ENCODE data around the gene SIAH3. TPM values are rescaled to one million over a fixed set of nuclear protein-coding genes. Genes with fewer than 3 reads are reported as not detected.
"Not testable (repeated sequence)": the region's sequence is repeated elsewhere in the genome, so short reads cannot be mapped to it uniquely, and the experiment has no call there.

SIAH3 gene
- polyA plus RNA-seq, 1 donor = 0.19 TPM

GRCh38 chr13:45881353-45881752 lies 29.8 kb upstream of the SIAH3 start:
- Histone ChIP-seq H3K4me3 (ENCODE audit: low read length) (no peak overlapping the region), H3K27ac (ENCODE audit: low read length) (no peak overlapping the region), H3K9me3 (ENCODE audit: control insufficient read depth, low read depth, low read length) (no peaks in the 10 kb centered on the region), H3K27me3 (ENCODE audit: control insufficient read depth, insufficient read depth, low read length) (peaks cover 2% of the 10 kb centered on the region), H3K36me3 (ENCODE audit: control insufficient read depth, insufficient read depth, low read length) (no peaks in the 10 kb centered on the region), H3K4me1 (ENCODE audit: control insufficient read depth, insufficient read depth, low read length) (no peaks in the 10 kb centered on the region)
- 81% methylated on average over 2 of the region's 2 CpGs for WGBS (ENCODE audit: insufficient coverage, low lambda C conversion rate)
- no peak for DNase-seq

- no peak overlapping the region for H3K4me3 ChIP-seq (ENCODE audit: low read length)
- no peak overlapping the region for H3K27ac ChIP-seq (ENCODE audit: low read length)
- no peaks in the 10 kb centered on the region for H3K36me3 ChIP-seq (ENCODE audit: control insufficient read depth, insufficient read depth, low read length)
- H3K4me1 ChIP-seq (ENCODE audit: control insufficient read depth, insufficient read depth, low read length) = no peaks in the 10 kb centered on the region
- H3K27me3 ChIP-seq (ENCODE audit: control insufficient read depth, insufficient read depth, low read length) = peaks cover 2% of the 10 kb centered on the region
- no CpG with 5 or more reads among the region's 2 CpGs for WGBS (ENCODE audit: insufficient coverage, low lambda C conversion rate)
- DNase-seq = no peak
- no peaks in the 10 kb centered on the region for H3K9me3 ChIP-seq (ENCODE audit: control insufficient read depth, low read depth, low read length)
These were observed 28.7 kb upstream of the SIAH3 start for GRCh38 chr13:45880242-45880641.

GRCh38 chr13:45879666-45880065 lies 28.1 kb upstream of the SIAH3 start:
- no peaks in the 10 kb centered on the region for H3K9me3 ChIP-seq (ENCODE audit: control insufficient read depth, low read depth, low read length)
- WGBS (ENCODE audit: insufficient coverage, low lambda C conversion rate) = no CpG with 5 or more reads among the region's 5 CpGs

DNA sequence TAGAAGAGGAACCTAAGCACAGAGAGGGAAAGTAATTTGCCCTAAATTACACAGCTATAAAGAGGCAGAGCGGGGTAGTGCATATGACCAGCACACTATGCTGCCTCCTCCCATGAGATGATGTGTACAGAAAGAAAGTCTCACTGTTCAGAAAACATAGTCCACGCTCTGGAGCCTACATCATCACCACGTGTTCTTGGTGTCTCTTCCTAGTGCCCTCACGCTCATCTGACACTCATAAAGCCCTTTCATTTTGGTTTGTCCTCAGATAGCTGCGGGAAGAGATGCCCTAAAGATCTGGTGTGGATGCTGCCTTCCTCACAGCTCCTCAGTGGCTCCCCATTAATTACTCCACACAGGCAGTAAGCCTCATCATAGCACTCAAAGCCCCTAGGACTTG lies 27.4 kb upstream of the SIAH3 start:
- no peaks in the 10 kb centered on the region for H3K36me3 ChIP-seq (ENCODE audit: control insufficient read depth, insufficient read depth, low read length)

More at GRCh38 chr13:45879666-45880065, 28.1 kb upstream of the SIAH3 start:
- H3K36me3 ChIP-seq (ENCODE audit: control insufficient read depth, insufficient read depth, low read length) = no peaks in the 10 kb centered on the region
- H3K27me3 ChIP-seq (ENCODE audit: control insufficient read depth, insufficient read depth, low read length) = peaks cover 2% of the 10 kb centered on the region
- H3K4me3 ChIP-seq (ENCODE audit: low read length) = no peak overlapping the region
- H3K4me1 ChIP-seq (ENCODE audit: control insufficient read depth, insufficient read depth, low read length) = no peaks in the 10 kb centered on the region
- peak in 1 of 2 donors; percentile 6 for DNase-seq
- no peak overlapping the region for H3K27ac ChIP-seq (ENCODE audit: low read length)

DNA sequence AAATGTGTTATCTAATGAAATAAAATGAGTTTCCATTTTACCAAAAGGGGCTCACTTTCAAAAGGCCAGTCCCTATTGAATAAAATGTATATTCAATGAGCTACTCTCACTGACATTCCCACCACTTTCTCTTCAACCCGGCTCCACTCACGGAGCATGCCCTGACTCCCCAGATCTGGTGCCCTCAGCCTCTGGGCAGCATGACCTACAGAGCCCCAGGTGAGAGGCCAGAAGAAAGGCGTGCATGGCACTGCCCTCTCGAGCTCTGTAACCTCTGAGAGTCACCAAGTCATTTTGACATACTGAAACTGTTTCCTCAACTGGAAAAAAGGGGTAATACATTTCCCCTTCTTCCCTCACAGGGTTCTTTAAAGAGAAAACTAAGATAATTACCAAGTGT lies 25.2 kb upstream of the SIAH3 start:
- no CpG with 5 or more reads among the region's 4 CpGs for WGBS (ENCODE audit: insufficient coverage, low lambda C conversion rate)
- no peak for DNase-seq
- no peaks in the 10 kb centered on the region for H3K4me1 ChIP-seq (ENCODE audit: control insufficient read depth, insufficient read depth, low read length)
- H3K27me3 ChIP-seq (ENCODE audit: control insufficient read depth, insufficient read depth, low read length) = peaks cover 2% of the 10 kb centered on the region
- no peaks in the 10 kb centered on the region for H3K9me3 ChIP-seq (ENCODE audit: control insufficient read depth, low read depth, low read length)
- H3K36me3 ChIP-seq (ENCODE audit: control insufficient read depth, insufficient read depth, low read length) = no peaks in the 10 kb centered on the region
- H3K4me3 ChIP-seq (ENCODE audit: low read length) = no peak overlapping the region
- H3K27ac ChIP-seq (ENCODE audit: low read length) = no peak overlapping the region

More for the DNA sequence above, 27.4 kb upstream of the SIAH3 start:
- H3K9me3 ChIP-seq (ENCODE audit: control insufficient read depth, low read depth, low read length) = no peaks in the 10 kb centered on the region
- no peak overlapping the region for H3K4me3 ChIP-seq (ENCODE audit: low read length)
- no peak for DNase-seq
- WGBS (ENCODE audit: insufficient coverage, low lambda C conversion rate) = no CpG with 5 or more reads among the region's 5 CpGs
- H3K4me1 ChIP-seq (ENCODE audit: control insufficient read depth, insufficient read depth, low read length) = no peaks in the 10 kb centered on the region
- H3K27ac ChIP-seq (ENCODE audit: low read length) = no peak overlapping the region
- H3K27me3 ChIP-seq (ENCODE audit: control insufficient read depth, insufficient read depth, low read length) = peaks cover 2% of the 10 kb centered on the region

GRCh38 chr13:45875951-45876350 lies 24.4 kb upstream of the SIAH3 start:
- H3K4me1 ChIP-seq (ENCODE audit: control insufficient read depth, insufficient read depth, low read length) = no peaks in the 10 kb centered on the region
- no peak for DNase-seq
- no peaks in the 10 kb centered on the region for H3K36me3 ChIP-seq (ENCODE audit: control insufficient read depth, insufficient read depth, low read length)
- peaks cover 2% of the 10 kb centered on the region for H3K27me3 ChIP-seq (ENCODE audit: control insufficient read depth, insufficient read depth, low read length)
- no peak overlapping the region for H3K4me3 ChIP-seq (ENCODE audit: low read length)
- no peaks in the 10 kb centered on the region for H3K9me3 ChIP-seq (ENCODE audit: control insufficient read depth, low read depth, low read length)
- 63% methylated on average over 4 of the region's 9 CpGs for whole genome bisulfite sequencing (ENCODE audit: insufficient coverage, low lambda C conversion rate)
- no peak overlapping the region for H3K27ac ChIP-seq (ENCODE audit: low read length)

- Histone ChIP-seq H3K9me3 (ENCODE audit: control insufficient read depth, low read depth, low read length) (no peaks in the 10 kb centered on the region), H3K27me3 (ENCODE audit: control insufficient read depth, insufficient read depth, low read length) (no peaks in the 10 kb centered on the region), H3K27ac (ENCODE audit: low read length) (no peak overlapping the region), H3K36me3 (ENCODE audit: control insufficient read depth, insufficient read depth, low read length) (no peaks in the 10 kb centered on the region), H3K4me1 (ENCODE audit: control insufficient read depth, insufficient read depth, low read length) (no peaks in the 10 kb centered on the region), H3K4me3 (ENCODE audit: low read length) (no peak overlapping the region)
- WGBS (ENCODE audit: insufficient coverage, low lambda C conversion rate) = 56% methylated on average over 3 of the region's 8 CpGs
- DNase-seq = no peak
These were observed 22.2 kb upstream of the SIAH3 start for GRCh38 chr13:45873491-45874325.

GRCh38 chr13:45872566-45872965 lies 21.0 kb upstream of the SIAH3 start:
- Histone ChIP-seq H3K4me3 (ENCODE audit: low read length) (no peak overlapping the region), H3K9me3 (ENCODE audit: control insufficient read depth, low read depth, low read length) (no peaks in the 10 kb centered on the region), H3K4me1 (ENCODE audit: control insufficient read depth, insufficient read depth, low read length) (no peaks in the 10 kb centered on the region), H3K36me3 (ENCODE audit: control insufficient read depth, insufficient read depth, low read length) (no peaks in the 10 kb centered on the region), H3K27me3 (ENCODE audit: control insufficient read depth, insufficient read depth, low read length) (no peaks in the 10 kb centered on the region), H3K27ac (ENCODE audit: low read length) (no peak overlapping the region)
- WGBS (ENCODE audit: insufficient coverage, low lambda C conversion rate) = no CpG with 5 or more reads among the region's 3 CpGs
- no peak for DNase-seq

GRCh38 chr13:45871201-45871600 lies 19.6 kb upstream of the SIAH3 start:
- not testable (repeated sequence) for H3K4me3 ChIP-seq (ENCODE audit: low read length); H3K27ac ChIP-seq (ENCODE audit: low read length); H3K36me3 ChIP-seq (ENCODE audit: control insufficient read depth, insufficient read depth, low read length); DNase-seq; H3K4me1 ChIP-seq (ENCODE audit: control insufficient read depth, insufficient read depth, low read length); H3K9me3 ChIP-seq (ENCODE audit: control insufficient read depth, low read depth, low read length); H3K27me3 ChIP-seq (ENCODE audit: control insufficient read depth, insufficient read depth, low read length)
- no CpG with 5 or more reads among the region's 6 CpGs for WGBS (ENCODE audit: insufficient coverage, low lambda C conversion rate)

DNA sequence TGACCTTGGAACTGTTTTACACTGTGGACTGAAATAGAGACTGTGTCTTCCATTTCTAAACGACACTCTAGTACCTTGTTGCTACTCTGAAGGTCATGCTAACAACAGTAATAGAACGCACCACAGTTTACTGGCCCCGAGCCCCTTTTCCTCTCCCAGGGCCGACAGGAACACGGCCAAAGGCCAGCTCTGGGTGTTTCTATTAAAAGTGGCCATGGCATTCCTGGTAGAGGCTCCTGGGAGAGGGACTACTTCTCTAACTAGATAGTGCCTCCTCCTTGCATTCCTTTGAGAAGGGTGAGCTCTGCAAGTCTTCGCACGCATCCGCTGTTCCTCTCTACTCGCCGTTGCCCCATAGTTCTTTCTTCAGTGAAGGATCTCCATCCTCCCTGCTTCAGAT lies 18.7 kb upstream of the SIAH3 start:
- no peak for DNase-seq
- Histone ChIP-seq H3K27ac (ENCODE audit: low read length) (no peak overlapping the region), H3K4me1 (ENCODE audit: control insufficient read depth, insufficient read depth, low read length) (no peaks in the 10 kb centered on the region), H3K36me3 (ENCODE audit: control insufficient read depth, insufficient read depth, low read length) (no peaks in the 10 kb centered on the region), H3K27me3 (ENCODE audit: control insufficient read depth, insufficient read depth, low read length) (no peaks in the 10 kb centered on the region), H3K4me3 (ENCODE audit: low read length) (no peak overlapping the region), H3K9me3 (ENCODE audit: control insufficient read depth, low read depth, low read length) (no peaks in the 10 kb centered on the region)
- WGBS (ENCODE audit: insufficient coverage, low lambda C conversion rate) = 100% methylated on average over 3 of the region's 10 CpGs

DNA sequence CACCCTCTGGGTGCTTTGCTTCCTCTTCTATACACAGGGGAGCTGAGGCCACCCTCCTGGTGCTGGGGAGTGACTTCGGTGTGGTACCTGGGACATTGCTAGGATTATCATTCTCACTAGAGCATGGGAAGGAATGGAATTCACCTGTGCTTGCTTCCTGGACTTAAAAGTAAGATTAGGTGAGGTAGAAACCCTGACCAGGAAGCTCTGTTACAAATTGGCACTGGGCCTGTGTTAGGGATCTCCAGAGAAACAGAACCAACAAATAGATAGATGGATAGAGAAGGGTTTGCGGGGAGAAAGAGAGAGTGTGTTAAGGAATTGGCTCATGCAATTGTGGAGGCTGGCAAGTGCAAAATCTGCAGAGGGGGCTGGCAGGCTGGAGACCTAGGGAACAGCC lies 13.9 kb upstream of the SIAH3 start:
- H3K4me1 ChIP-seq (ENCODE audit: control insufficient read depth, insufficient read depth, low read length) = no peaks in the 10 kb centered on the region
- no peaks in the 10 kb centered on the region for H3K9me3 ChIP-seq (ENCODE audit: control insufficient read depth, low read depth, low read length)
- H3K36me3 ChIP-seq (ENCODE audit: control insufficient read depth, insufficient read depth, low read length) = no peaks in the 10 kb centered on the region
- peaks cover 4% of the 10 kb centered on the region for H3K27me3 ChIP-seq (ENCODE audit: control insufficient read depth, insufficient read depth, low read length)
- WGBS (ENCODE audit: insufficient coverage, low lambda C conversion rate) = no CpG with 5 or more reads among the region's 2 CpGs
- DNase-seq = no peak
- no peak overlapping the region for H3K27ac ChIP-seq (ENCODE audit: low read length)
- no peak overlapping the region for H3K4me3 ChIP-seq (ENCODE audit: low read length)

All from large intestine (tissue), 3 donors.